ENCODE results near the gene RAET1E.
"Not testable (repeated sequence)": the region's sequence is repeated elsewhere in the genome, so short reads cannot be mapped to it uniquely, and the experiment has no call there.

Gene RAET1E

DNA sequence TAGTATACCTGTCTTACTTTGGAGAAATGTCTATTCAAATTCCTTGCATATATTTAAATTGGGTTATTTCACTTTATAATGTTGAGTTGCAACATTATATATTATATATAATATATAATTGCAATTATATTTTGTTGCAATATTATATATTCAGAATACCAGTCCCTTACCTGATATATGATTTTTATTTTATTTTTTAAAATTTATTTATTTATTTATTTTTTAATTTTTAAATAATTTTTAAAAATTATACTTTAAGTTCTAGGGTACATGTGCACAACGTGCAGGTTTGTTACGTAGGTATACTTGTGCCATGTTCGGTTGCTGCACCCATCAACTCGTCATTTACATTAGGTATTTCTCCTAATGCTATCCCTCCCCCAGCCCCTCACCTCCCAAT lies 29.1 kb upstream of the RAET1E start:
- DNase-seq (ENCODE audit: low spot score): not testable (repeated sequence)

DNA sequence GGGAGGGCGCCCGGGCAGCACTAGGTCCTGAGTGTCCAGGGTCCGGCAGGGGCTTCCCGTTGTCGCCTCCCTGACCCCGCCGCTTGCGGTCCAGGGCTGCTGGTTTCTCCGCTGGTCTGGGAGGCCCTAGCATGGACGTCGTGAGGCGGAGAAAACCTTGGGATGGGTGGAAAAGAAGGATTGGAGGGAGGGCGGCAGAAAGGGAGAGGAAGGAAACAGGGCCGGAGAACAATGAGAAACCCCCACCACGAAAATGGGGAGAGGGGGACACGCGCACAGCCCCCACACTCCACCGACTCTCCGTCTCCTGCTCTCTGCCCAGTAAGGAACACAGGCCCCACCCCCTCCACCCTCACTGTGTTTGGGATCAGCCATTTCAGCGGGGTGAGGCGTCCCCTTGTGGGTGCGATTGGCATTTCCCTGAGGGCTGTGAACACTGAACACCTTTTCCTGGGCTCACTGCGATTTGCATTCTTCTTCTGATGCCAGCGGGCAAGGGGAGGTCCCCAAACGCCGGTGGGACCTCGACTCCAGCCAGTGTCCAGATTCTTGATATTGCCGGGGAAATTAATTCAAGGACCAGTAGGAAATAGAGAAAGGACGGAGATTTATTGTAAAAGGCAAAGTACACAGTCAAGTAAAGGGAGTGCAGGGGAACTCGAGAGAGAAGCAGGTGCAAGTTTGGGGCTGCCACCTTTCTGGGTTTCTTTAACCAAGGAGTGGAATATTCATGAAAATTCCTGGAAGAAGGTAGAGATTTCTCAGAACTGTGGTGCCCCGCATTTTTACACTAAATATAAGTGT lies 28.3 kb upstream of the RAET1E start:
- peak; percentile 84 for DNase-seq (ENCODE audit: low spot score)

- DNase-seq (ENCODE audit: low spot score): peak; percentile 45
Measured at GRCh38 chr6:149925253-149925973, 27.5 kb upstream of the RAET1E start.

GRCh38 chr6:149924933-149925252 lies 27.0 kb upstream of the RAET1E start:
- DNase-seq (ENCODE audit: low spot score): no peak

DNA sequence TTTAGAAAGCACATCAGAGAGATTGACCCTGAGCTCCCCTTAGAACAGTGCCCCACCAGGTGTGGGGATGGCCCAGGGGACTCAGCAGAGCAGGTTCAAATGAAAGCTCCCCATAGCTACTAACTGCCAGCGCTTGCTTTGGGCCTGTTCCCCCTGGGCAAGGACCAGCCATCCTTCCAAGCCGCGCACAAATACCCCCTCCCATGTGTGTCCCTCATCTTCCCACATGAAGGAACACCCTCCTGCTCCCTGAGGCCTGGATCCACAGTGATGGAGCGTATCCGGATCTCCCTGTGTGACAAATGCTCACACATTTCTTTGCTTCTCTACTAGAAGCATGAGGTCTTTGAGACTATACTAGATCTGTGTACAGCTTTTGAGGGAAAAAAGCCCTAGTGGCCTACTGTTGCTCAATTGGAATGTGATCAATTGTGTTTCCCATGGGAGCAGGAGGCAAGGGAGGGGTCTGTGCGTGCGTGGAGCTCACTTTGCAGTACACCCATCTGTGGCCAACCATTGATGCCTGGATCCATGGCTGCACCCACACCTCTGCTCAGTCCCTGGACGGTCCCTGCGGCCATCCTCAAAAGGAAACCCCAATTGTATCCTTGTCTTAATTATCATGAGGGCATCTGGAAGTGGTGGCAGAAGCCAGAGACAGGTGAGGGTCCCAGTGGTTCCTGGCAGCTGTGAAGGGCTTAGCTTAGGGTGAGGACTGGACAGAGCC lies 26.5 kb upstream of the RAET1E start:
- DNase-seq (ENCODE audit: low spot score): no peak

GRCh38 chr6:149923327-149923986 lies 25.5 kb upstream of the RAET1E start:
- no peak for DNase-seq (ENCODE audit: low spot score)

GRCh38 chr6:149922642-149923326 lies 24.9 kb upstream of the RAET1E start, which contains the start of gene RAET1G:
Gene RAET1G, minus strand, starts transcription at chr6:149923121. Its CDS starts 111 bp downstream, at chr6:149923010.
- DNase-seq (ENCODE audit: low spot score): peak; percentile 97

GRCh38 chr6:149922091-149922490 lies 24.2 kb upstream of the RAET1E start:
- DNase-seq (ENCODE audit: low spot score): not testable (repeated sequence)

DNA sequence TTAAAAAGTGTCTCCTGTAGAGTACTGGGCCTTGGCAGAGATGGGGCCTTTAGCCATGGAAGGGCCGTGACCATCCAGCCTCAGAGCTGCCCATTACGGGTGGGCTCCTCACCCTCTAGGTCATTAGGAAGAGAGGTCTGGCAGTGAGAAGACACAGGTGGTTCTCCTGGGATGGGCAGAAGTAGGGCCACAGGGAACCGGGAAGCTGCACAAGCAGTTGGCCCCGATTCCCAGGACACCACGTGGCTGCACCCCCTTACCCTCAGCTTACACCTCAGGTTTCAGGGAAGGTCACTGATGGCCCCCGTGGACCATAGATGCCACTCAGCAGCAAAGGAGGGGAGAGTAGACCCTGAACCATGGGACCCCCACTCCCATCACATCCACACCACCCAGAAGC lies 23.4 kb upstream of the RAET1E start:
- DNase-seq (ENCODE audit: low spot score): no peak

- no peak for DNase-seq (ENCODE audit: low spot score)
Measured at GRCh38 chr6:149919834-149920225, 21.9 kb upstream of the RAET1E start.

- not testable (repeated sequence) for DNase-seq (ENCODE audit: low spot score)
Measured at GRCh38 chr6:149919126-149919833, 21.4 kb upstream of the RAET1E start.

DNA sequence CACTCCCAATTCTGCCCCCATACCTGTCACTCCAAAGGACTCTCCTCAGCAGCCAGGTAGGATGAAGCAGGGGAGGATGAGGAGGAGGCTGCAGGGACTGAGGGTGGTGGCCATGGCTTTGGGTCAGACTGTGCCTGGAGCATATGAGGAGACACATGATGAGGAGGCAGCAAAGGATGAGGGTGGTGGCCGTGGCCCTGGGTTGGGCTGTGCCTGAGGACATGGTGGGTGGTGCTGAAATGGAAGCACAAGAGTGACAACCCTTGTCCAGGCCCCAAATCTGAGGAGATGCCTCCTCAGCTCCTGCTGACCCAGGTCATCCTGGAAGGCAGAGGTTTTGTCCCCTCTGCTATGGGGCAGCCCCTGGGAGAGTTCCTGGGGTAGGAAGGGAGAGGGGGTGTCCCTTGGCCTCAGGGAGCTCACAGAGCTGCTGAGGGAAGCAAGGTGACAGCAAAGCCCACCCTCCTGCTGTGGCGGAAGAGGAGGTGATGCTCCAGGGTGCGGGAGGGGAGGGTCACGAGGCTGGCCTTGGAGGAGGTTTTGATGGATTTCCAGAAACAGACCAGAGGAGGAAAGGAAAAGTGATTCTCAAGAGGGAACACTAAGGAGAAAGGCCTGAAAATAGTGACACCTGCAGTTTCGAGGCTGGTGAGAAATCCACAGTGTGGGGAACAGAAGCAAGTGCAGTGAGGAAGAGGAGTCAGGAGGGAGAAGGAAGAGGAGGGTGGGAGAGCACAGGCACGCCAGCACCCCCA lies 20.4 kb upstream of the RAET1E start:
- no peak for DNase-seq (ENCODE audit: low spot score)

DNA sequence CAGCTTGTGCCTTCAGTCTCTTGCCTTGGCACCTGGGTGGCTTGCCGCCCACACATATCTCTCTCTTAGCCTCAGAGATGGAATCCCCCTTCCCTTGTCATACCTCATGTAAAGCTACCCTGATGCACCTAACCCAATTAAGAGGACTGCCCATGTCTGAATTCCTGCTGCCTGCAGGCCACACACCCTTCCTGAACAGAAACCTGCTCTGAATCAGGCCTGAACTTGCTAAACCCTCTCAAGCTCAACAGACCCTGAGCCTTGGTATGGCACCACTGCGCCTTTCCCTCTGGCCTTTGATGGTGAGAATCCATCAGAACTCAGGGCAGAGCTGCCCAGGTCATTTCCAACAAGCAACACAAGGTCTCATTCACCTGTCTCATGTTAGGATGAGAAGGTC lies 19.8 kb upstream of the RAET1E start:
- DNase-seq (ENCODE audit: low spot score): no peak

DNA sequence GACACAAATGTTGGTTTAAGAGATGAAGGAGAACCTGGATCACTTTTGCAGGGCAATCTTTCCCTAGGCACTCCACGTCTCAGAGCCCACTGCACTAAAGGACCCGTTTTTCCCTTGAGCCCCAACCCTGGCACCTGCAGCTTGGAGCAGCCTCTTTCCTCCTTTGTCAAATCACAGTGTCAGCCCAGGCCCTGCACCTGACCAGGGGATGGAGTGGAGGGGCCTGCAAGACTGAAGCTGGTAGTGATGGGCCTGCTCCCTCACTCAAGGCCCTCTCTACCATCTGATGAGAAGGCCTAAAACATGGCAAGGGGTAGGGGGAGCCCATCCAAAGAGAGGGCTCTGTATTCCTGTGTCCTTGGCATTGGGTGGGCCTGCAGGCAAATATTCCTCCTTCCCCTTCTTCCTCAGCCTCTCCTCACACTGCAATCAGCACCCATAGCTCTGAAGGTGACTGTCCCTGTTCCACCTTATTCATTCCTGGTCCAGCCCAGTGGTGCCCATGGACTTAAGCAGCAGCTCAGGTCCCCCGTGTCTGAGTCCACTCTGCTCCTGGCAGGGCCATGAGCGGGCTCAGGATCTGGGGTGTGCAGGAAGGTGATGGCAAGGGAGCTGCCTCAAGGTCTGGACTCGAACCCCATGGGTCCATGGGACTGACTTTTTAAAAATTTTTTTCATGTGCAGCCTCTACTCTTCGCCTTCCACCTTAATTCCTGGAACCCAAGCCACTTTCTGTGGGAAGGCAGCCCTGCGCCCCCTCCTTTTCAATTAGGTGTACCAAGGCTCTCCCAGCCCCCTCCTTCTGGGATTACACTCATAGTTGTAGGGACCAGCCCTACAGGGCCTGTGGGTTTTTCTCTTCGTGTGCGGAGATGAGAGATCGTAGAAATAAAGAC lies 18.3 kb upstream of the RAET1E start:
- no peak for DNase-seq (ENCODE audit: low spot score)

GRCh38 chr6:149913540-149914240 lies 15.8 kb upstream of the RAET1E start:
- no peak for DNase-seq (ENCODE audit: low spot score)

DNA sequence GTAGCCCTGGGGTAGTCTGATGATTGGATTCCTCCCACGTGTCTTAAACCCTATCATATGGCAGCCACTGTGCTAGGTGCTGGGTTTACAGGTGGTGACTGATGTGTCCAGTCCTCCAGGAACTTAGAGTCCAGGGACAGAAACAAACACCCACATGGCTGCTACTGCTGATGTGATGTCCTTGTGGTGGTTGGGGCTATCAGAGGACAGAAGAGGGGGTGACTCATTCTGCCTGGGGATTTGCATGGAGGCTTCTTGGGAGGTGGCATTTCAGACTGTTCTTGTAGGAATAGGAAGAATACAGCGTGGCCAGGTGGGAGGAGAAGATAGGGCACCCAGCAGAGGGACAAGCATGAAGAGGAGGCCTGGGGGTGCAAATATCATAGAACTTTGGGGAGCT lies 15.2 kb upstream of the RAET1E start:
- no peak for DNase-seq (ENCODE audit: low spot score)

GRCh38 chr6:149912680-149913079 lies 14.8 kb upstream of the RAET1E start:
- not testable (repeated sequence) for DNase-seq (ENCODE audit: low spot score)

- no peak for DNase-seq (ENCODE audit: low spot score)
Measured at GRCh38 chr6:149910721-149911151, 12.8 kb upstream of the RAET1E start.
